ENCODE measurements around the gene S100A4.

DNA sequence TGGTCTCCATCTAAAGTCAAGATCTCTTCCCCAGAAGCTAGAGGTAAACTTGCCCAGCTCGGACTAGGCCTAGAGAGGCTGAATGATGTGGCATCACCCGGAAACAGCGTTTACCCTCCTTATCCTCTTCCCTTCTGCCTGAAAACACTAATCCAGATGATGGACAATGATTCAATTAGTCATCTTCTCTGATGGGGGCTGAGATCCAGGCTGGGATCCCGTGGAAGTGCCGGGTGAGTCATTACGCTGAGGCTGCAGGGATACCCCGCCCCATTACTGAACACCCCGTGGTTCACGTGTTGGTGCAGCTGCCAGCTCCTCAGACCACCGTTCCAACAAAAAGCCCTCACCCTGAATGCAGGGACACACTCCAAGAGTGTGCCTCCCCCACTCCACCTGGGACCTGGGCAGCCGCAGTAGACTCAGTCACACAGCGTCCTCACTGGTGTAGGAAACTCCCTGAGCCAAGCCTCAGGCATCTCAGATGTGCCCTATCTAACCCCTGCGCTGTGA is 11.9 kb downstream of the S100A4 start:
- no peak for TF ChIP-seq POLR2AphosphoS5 (IDR thresholded peaks at IDR 0.05; ENCODE audit: low read depth)
- TF ChIP-seq, protein P1, sequence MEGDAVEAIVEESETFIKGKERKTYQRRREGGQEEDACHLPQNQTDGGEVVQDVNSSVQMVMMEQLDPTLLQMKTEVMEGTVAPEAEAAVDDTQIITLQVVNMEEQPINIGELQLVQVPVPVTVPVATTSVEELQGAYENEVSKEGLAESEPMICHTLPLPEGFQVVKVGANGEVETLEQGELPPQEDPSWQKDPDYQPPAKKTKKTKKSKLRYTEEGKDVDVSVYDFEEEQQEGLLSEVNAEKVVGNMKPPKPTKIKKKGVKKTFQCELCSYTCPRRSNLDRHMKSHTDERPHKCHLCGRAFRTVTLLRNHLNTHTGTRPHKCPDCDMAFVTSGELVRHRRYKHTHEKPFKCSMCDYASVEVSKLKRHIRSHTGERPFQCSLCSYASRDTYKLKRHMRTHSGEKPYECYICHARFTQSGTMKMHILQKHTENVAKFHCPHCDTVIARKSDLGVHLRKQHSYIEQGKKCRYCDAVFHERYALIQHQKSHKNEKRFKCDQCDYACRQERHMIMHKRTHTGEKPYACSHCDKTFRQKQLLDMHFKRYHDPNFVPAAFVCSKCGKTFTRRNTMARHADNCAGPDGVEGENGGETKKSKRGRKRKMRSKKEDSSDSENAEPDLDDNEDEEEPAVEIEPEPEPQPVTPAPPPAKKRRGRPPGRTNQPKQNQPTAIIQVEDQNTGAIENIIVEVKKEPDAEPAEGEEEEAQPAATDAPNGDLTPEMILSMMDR (IDR thresholded peaks at IDR 0.05; ENCODE audit: insufficient read depth, low read length): no peak
